ENCODE data around the gene STK4.

The STK4 gene

GRCh38 chr20:44966030-44966961 lies at the start of gene STK4:
Gene STK4 (plus strand): TSS chr20:44966512. CDS start chr20:44966569, 57 bp downstream.
- Histone ChIP-seq H3K27ac (ENCODE audit: low read depth, low read length) (peak within 1 kb of the TSS; percentile 66), H3K36me3 (ENCODE audit: insufficient read depth, low read length) (no peaks in the 10 kb centered on the region), H3K4me1 (ENCODE audit: insufficient read depth, low read length) (peaks cover 12% of the 10 kb centered on the region), H3K9ac (ENCODE audit: low read length) (peak within 1 kb of the TSS; percentile 78), H3K27me3 (ENCODE audit: control insufficient read depth in 1 of 2, insufficient read depth in 2 of 2, low read length in 2 of 2) (no peaks in the 10 kb centered on the region), H3K9me3 (ENCODE audit: low read length) (no peaks in the 10 kb centered on the region), H3K4me3 (ENCODE audit: low read depth in 1 of 2, low read length in 2 of 2) (peak within 1 kb of the TSS; percentile 76 to 98)

GRCh38 chr20:44916586-44916985 lies 49.7 kb upstream of the STK4 start:
- Histone ChIP-seq H3K4me3 (ENCODE audit: low read depth in 1 of 2, low read length in 2 of 2) (no peak overlapping the region), H3K9ac (ENCODE audit: low read length) (no peak overlapping the region), H3K27ac (ENCODE audit: low read depth, low read length) (no peak overlapping the region), H3K4me1 (ENCODE audit: insufficient read depth, low read length) (no peaks in the 10 kb centered on the region), H3K9me3 (ENCODE audit: low read length) (no peaks in the 10 kb centered on the region), H3K36me3 (ENCODE audit: insufficient read depth, low read length) (no peaks in the 10 kb centered on the region), H3K27me3 (ENCODE audit: control insufficient read depth in 1 of 2, insufficient read depth in 2 of 2, low read length in 2 of 2) (no peaks in the 10 kb centered on the region)

DNA sequence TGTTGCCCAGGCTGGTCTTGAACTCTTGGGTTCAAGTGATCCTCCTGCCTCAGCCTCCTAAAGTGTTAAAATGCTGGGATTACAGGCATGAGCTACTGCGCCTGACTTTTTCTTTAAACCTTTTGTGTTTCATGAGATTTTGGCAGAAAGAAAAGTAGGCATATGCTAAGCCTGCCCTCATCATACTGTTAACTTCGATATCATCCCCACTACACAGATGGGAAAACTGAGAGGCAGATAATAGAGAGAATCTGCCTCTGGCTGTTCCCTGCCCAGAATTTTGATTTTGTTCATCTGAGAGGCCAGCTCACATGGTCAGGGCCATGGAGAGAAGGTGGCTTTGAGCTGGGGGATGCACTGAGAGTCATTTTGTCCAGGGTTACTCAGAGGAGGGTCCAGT lies 48.9 kb upstream of the STK4 start:
- no peak overlapping the region for H3K4me3 ChIP-seq (ENCODE audit: low read depth in 1 of 2, low read length in 2 of 2)
- no peaks in the 10 kb centered on the region for H3K27me3 ChIP-seq (ENCODE audit: control insufficient read depth in 1 of 2, insufficient read depth in 2 of 2, low read length in 2 of 2)
- H3K27ac ChIP-seq (ENCODE audit: low read depth, low read length), result no peak overlapping the region
- H3K9ac ChIP-seq (ENCODE audit: low read length), result no peak overlapping the region
- H3K9me3 ChIP-seq (ENCODE audit: low read length), result no peaks in the 10 kb centered on the region
- H3K4me1 ChIP-seq (ENCODE audit: insufficient read depth, low read length), result no peaks in the 10 kb centered on the region
- no peaks in the 10 kb centered on the region for H3K36me3 ChIP-seq (ENCODE audit: insufficient read depth, low read length)

DNA sequence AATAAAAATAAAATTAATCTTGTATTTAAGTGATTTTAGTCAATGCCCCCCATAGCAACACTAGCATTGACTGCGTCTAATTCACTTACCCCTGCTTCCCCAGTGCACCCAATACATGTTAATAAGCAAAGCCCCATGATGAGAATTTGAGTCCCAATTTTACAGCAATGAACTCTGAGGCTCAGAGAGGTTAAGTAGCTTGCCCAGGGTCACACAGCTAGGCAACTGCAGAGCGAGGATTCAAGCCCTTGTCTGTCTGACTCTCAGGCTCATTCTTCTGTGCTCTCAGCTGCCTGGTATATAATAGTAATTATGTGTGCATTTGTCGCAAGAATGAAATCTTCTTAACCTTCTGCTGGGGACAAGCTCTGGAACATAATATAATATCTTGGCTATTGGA lies 48.0 kb upstream of the STK4 start:
- no peak overlapping the region for H3K9ac ChIP-seq (ENCODE audit: low read length)
- no peak overlapping the region for H3K4me3 ChIP-seq (ENCODE audit: low read depth in 1 of 2, low read length in 2 of 2)
- no peaks in the 10 kb centered on the region for H3K27me3 ChIP-seq (ENCODE audit: control insufficient read depth in 1 of 2, insufficient read depth in 2 of 2, low read length in 2 of 2)
- no peak overlapping the region for H3K27ac ChIP-seq (ENCODE audit: low read depth, low read length)
- H3K36me3 ChIP-seq (ENCODE audit: insufficient read depth, low read length), result no peaks in the 10 kb centered on the region
- H3K9me3 ChIP-seq (ENCODE audit: low read length), result no peaks in the 10 kb centered on the region
- H3K4me1 ChIP-seq (ENCODE audit: insufficient read depth, low read length), result no peaks in the 10 kb centered on the region

- Histone ChIP-seq H3K27me3 (ENCODE audit: control insufficient read depth in 1 of 2, insufficient read depth in 2 of 2, low read length in 2 of 2) (no peaks in the 10 kb centered on the region), H3K4me3 (ENCODE audit: low read depth in 1 of 2, low read length in 2 of 2) (no peak overlapping the region), H3K9me3 (ENCODE audit: low read length) (no peaks in the 10 kb centered on the region), H3K9ac (ENCODE audit: low read length) (no peak overlapping the region), H3K4me1 (ENCODE audit: insufficient read depth, low read length) (no peaks in the 10 kb centered on the region), H3K27ac (ENCODE audit: low read depth, low read length) (no peak overlapping the region), H3K36me3 (ENCODE audit: insufficient read depth, low read length) (no peaks in the 10 kb centered on the region)
Measured at GRCh38 chr20:44918761-44919160, 47.6 kb upstream of the STK4 start.

- Histone ChIP-seq H3K27ac (ENCODE audit: low read depth, low read length) (no peak overlapping the region), H3K36me3 (ENCODE audit: insufficient read depth, low read length) (no peaks in the 10 kb centered on the region), H3K9me3 (ENCODE audit: low read length) (no peaks in the 10 kb centered on the region), H3K4me1 (ENCODE audit: insufficient read depth, low read length) (no peaks in the 10 kb centered on the region), H3K9ac (ENCODE audit: low read length) (no peak overlapping the region), H3K4me3 (ENCODE audit: low read depth in 1 of 2, low read length in 2 of 2) (no peak overlapping the region), H3K27me3 (ENCODE audit: control insufficient read depth in 1 of 2, insufficient read depth in 2 of 2, low read length in 2 of 2) (no peaks in the 10 kb centered on the region)
Measured at GRCh38 chr20:44921447-44921846, 44.9 kb upstream of the STK4 start.

GRCh38 chr20:44924541-44924940 lies 41.8 kb upstream of the STK4 start:
- H3K27me3 ChIP-seq (ENCODE audit: control insufficient read depth in 1 of 2, insufficient read depth in 2 of 2, low read length in 2 of 2), result no peaks in the 10 kb centered on the region
- no peaks in the 10 kb centered on the region for H3K9me3 ChIP-seq (ENCODE audit: low read length)
- no peaks in the 10 kb centered on the region for H3K4me1 ChIP-seq (ENCODE audit: insufficient read depth, low read length)
- no peak overlapping the region for H3K9ac ChIP-seq (ENCODE audit: low read length)
- H3K36me3 ChIP-seq (ENCODE audit: insufficient read depth, low read length), result no peaks in the 10 kb centered on the region
- H3K27ac ChIP-seq (ENCODE audit: low read depth, low read length), result no peak overlapping the region
- no peak overlapping the region for H3K4me3 ChIP-seq (ENCODE audit: low read depth in 1 of 2, low read length in 2 of 2)

DNA sequence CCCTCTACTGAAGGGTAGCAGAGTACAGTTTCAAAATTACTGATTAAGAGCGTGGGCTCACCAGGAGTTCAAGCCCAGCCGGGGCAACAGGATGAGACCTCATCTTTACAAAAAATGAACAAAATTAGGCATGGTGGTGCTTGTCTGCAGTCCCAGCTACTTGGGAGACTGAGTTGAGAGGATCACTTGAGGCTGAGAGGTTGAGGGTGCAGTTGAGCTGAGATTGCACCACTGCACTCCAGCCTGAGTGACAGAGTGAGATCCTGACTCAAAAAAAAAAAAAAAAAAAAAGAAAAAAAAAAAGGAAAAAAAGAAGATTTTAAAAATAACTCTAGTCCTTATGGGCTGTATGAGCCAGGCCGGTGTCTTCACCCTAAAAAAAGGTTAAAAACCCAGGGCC lies 37.7 kb upstream of the STK4 start:
- Histone ChIP-seq H3K9ac (ENCODE audit: low read length) (no peak overlapping the region), H3K9me3 (ENCODE audit: low read length) (no peaks in the 10 kb centered on the region), H3K27ac (ENCODE audit: low read depth, low read length) (no peak overlapping the region), H3K36me3 (ENCODE audit: insufficient read depth, low read length) (no peaks in the 10 kb centered on the region), H3K4me1 (ENCODE audit: insufficient read depth, low read length) (no peaks in the 10 kb centered on the region), H3K27me3 (ENCODE audit: control insufficient read depth in 1 of 2, insufficient read depth in 2 of 2, low read length in 2 of 2) (no peaks in the 10 kb centered on the region), H3K4me3 (ENCODE audit: low read depth in 1 of 2, low read length in 2 of 2) (no peak overlapping the region)

- no peaks in the 10 kb centered on the region for H3K9me3 ChIP-seq (ENCODE audit: low read length)
- H3K9ac ChIP-seq (ENCODE audit: low read length), result no peak overlapping the region
- no peaks in the 10 kb centered on the region for H3K27me3 ChIP-seq (ENCODE audit: control insufficient read depth in 1 of 2, insufficient read depth in 2 of 2, low read length in 2 of 2)
- H3K36me3 ChIP-seq (ENCODE audit: insufficient read depth, low read length), result no peaks in the 10 kb centered on the region
- H3K27ac ChIP-seq (ENCODE audit: low read depth, low read length), result no peak overlapping the region
- no peaks in the 10 kb centered on the region for H3K4me1 ChIP-seq (ENCODE audit: insufficient read depth, low read length)
- no peak overlapping the region for H3K4me3 ChIP-seq (ENCODE audit: low read depth in 1 of 2, low read length in 2 of 2)
Measured at GRCh38 chr20:44930517-44931168, 35.7 kb upstream of the STK4 start.

GRCh38 chr20:44931911-44932310 lies 34.4 kb upstream of the STK4 start:
- H3K36me3 ChIP-seq (ENCODE audit: insufficient read depth, low read length), result no peaks in the 10 kb centered on the region
- H3K27ac ChIP-seq (ENCODE audit: low read depth, low read length), result no peak overlapping the region
- no peaks in the 10 kb centered on the region for H3K9me3 ChIP-seq (ENCODE audit: low read length)
- no peak overlapping the region for H3K4me3 ChIP-seq (ENCODE audit: low read depth in 1 of 2, low read length in 2 of 2)
- no peaks in the 10 kb centered on the region for H3K4me1 ChIP-seq (ENCODE audit: insufficient read depth, low read length)
- no peak overlapping the region for H3K9ac ChIP-seq (ENCODE audit: low read length)
- no peaks in the 10 kb centered on the region for H3K27me3 ChIP-seq (ENCODE audit: control insufficient read depth in 1 of 2, insufficient read depth in 2 of 2, low read length in 2 of 2)

GRCh38 chr20:44932916-44933315 lies 33.4 kb upstream of the STK4 start:
- H3K36me3 ChIP-seq (ENCODE audit: insufficient read depth, low read length), result no peaks in the 10 kb centered on the region
- no peak overlapping the region for H3K9ac ChIP-seq (ENCODE audit: low read length)
- no peak overlapping the region for H3K4me3 ChIP-seq (ENCODE audit: low read depth in 1 of 2, low read length in 2 of 2)
- no peak overlapping the region for H3K27ac ChIP-seq (ENCODE audit: low read depth, low read length)
- no peaks in the 10 kb centered on the region for H3K9me3 ChIP-seq (ENCODE audit: low read length)
- H3K27me3 ChIP-seq (ENCODE audit: control insufficient read depth in 1 of 2, insufficient read depth in 2 of 2, low read length in 2 of 2), result no peaks in the 10 kb centered on the region
- H3K4me1 ChIP-seq (ENCODE audit: insufficient read depth, low read length), result no peaks in the 10 kb centered on the region
